ENCODE data around the gene FGFR3.

DNA sequence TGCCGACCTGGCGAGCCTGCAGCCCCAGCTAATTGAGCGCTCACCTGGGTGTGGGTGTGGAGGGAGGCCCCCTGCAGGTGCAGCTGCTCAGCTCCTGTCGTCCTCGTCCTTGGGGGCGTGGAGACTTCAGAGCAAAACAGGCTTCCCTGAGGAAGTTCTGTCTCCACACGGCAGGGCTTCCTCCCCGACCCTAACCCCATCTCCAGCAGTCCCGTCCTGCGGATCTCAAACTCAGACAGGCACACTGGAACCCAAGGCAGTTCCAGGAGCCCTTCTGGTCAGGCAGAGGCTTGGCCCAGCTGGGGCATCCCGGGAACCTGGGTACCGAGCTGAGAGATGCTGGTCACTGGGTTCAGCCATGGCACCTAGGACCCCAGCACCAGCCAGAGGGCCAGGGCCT lies 47.4 kb upstream of the FGFR3 start:
- no peak for TF ChIP-seq POLR2A (IDR thresholded peaks at IDR 0.05; ENCODE audit: low read depth, low read length)
- no peak for TF ChIP-seq RCOR1 (IDR thresholded peaks at IDR 0.05; ENCODE audit: insufficient replicate concordance, low read length)
- no peak for TF ChIP-seq CHD1 (IDR thresholded peaks at IDR 0.05; ENCODE audit: low read depth, low read length)
- TF ChIP-seq MAFK (IDR thresholded peaks at IDR 0.05; ENCODE audit: low read depth, low read length) = no peak
- TF ChIP-seq, protein P1, sequence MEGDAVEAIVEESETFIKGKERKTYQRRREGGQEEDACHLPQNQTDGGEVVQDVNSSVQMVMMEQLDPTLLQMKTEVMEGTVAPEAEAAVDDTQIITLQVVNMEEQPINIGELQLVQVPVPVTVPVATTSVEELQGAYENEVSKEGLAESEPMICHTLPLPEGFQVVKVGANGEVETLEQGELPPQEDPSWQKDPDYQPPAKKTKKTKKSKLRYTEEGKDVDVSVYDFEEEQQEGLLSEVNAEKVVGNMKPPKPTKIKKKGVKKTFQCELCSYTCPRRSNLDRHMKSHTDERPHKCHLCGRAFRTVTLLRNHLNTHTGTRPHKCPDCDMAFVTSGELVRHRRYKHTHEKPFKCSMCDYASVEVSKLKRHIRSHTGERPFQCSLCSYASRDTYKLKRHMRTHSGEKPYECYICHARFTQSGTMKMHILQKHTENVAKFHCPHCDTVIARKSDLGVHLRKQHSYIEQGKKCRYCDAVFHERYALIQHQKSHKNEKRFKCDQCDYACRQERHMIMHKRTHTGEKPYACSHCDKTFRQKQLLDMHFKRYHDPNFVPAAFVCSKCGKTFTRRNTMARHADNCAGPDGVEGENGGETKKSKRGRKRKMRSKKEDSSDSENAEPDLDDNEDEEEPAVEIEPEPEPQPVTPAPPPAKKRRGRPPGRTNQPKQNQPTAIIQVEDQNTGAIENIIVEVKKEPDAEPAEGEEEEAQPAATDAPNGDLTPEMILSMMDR (conservative IDR thresholded peaks at IDR 0.05; ENCODE audit: low read depth, low read length) = no peak
- TF ChIP-seq, protein P2, sequence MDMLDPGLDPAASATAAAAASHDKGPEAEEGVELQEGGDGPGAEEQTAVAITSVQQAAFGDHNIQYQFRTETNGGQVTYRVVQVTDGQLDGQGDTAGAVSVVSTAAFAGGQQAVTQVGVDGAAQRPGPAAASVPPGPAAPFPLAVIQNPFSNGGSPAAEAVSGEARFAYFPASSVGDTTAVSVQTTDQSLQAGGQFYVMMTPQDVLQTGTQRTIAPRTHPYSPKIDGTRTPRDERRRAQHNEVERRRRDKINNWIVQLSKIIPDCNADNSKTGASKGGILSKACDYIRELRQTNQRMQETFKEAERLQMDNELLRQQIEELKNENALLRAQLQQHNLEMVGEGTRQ (IDR thresholded peaks at IDR 0.05; ENCODE audit: low read depth, low read length) = no peak
- no peak for TF ChIP-seq BHLHE40 (IDR thresholded peaks at IDR 0.05; ENCODE audit: low read depth, low read length)
